Measurements from ENCODE around the gene NSMCE1.

Gene NSMCE1

DNA sequence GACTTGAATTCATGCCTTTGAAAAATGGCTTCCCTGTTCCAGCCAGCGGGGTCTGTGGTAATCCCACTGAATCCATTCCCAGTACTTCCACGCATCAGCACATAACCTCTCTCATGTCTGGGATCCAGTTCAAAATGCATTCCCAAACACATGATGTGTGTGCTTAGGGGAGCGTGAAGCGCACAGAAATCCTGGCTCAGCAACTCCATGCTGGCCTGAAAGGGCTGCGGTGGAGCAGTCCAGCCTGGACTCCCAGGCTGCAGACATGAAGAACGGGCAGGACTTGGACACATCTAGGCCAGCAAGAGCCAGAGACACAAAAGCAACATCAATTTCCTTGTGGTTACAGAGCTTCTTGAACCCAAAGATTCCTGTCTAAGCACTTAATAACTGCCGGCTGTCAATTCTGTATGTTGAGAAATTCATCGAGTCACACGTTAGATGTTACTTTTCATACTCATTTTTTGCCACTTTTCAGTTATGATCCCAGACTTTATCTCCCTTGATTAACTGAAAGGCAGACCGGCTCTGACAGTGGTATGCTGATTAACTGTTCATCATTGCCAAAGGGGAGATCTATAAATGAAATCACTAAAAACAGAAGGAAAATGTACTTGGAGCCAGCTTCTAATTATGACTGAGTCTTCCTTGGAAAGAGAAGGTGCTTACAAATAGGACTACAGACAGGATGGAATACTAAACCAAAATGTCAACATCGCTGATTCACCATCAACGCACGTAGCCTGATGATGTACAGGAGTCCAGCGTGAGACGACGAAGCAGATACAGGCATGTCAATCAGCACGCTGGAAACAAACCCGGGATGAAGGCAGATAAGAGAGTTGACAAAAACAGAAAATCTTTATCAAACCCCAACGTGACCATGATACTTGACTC, 23.0 kb downstream of the NSMCE1 start:
- no peak for DNase-seq (ENCODE audit: low read depth in 1 of 2, low spot score in 1 of 2)

DNA sequence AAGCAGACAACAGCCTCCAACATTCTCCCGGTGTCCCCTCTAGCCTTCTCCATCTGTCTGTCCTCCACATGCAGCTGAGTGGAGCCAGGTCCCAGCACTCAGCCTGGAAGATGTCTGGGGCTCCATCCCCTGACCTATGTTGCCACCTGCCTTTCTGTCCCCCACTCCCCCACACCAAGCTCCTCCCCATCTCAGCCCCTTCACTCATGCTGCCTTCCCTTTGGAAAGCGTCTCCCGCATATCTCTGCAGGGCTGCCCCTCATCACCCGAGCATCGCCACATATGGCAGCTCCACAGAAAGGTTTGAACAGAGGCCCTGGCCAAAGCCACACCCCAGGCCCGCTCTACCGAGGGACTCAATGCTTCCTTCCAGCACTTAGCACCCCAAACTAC, 24.2 kb downstream of the NSMCE1 start:
- DNase-seq (ENCODE audit: low read depth in 1 of 2, low spot score in 1 of 2) = no peak

DNA sequence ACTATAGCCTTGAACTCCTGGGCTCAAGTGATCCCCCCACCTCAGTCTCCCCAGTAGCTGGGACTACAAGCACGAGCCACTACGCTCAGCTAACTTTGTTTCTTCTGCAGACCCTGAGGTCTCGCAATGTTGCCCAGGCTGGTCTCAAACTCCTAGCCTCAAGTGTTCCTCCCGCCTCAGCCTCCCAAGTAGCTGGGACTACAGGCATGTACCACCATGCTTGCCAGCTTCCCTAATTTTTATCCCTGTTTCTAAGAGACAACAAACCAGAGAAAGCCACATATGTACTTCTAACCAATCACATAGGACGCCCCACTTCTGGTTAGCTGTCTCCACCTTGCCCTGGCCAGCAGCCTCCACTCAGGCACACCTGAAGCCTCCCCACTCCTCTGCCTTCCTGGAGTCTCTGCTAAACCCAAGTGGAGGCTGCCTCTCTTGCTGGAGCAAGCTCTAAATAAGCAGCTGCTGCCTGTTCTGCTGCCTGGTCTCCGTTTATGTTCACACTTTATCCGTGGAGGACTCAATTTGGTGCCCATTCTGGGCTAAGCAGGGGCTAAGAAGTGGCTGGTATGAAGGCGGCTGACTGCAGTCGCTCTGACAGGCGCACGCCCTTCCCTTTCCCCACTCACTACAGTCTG, 24.7 kb downstream of the NSMCE1 start:
- no peak for DNase-seq (ENCODE audit: low read depth in 1 of 2, low spot score in 1 of 2)

DNA sequence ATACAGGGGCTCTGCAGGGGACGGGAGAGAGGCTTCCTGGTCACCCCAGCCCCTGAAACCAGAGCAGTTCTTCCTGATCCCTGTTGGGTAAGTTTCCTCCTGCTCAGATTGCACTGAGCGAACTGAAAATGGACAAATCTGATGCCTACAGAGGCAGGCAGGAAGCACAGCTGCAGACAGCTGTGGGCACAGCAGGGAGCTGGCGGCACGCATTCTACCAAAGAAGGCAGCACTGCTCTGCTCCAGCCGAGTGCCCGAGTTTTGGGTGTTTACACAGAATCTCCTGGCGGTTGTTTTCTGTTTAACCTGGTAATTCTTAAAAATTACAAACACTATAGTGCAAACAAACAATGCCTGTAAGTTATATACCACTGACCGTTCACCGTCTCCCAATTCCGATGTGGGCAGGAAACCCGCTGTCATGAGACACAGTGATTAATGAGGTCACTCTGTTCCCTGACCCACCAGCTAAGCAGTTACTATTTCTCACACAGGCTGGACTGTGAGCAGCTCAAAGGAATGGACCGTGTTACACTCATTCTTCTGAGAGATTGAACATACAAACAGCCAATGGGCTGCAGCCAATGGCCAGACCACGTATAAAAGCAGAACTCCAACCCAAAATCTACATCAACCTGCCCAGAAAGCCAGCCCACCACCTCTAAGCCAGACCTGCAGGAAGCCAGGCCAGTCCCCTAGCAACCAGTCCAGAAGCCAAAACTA, 25.5 kb downstream of the NSMCE1 start:
- DNase-seq (ENCODE audit: low read depth in 1 of 2, low spot score in 1 of 2) = no peak

DNA sequence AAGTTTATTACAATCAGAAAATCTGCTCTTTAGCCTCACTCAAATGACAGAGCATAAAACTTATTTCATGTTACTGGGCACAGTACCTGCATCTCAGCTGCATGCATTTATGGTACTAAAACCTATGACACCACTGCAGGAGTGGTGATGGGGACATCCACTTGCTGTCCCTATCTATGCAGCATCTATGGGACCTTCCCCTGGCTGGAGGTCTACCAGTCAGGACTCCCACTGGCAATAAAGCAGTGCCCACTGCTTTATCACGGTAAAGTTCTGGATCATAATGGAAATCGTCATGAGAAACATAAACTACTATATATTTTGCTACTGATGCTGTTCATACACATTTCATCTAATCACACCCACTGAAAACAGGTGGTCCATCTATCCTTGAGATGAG, 26.2 kb downstream of the NSMCE1 start:
- no peak for DNase-seq (ENCODE audit: low read depth in 1 of 2, low spot score in 1 of 2)

DNA sequence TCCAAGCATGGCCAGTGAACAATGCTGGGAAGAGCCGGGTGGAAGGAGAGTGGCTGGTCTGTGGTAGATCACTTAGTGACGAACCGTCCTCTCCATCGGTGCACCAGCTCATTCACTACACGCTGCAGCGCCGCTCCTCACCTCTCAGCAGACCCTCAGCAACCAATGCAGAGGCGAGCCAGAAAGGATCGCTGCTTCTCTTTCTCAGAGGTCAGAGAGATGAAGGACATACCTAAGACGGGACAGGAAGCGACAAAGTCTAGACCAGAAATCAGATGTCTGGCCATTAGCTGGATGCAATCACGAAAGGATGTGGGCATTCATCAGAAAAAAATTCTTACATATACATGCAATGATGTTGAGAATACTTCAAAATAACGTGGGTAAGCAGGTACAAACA, 26.9 kb downstream of the NSMCE1 start:
- no peak for DNase-seq (ENCODE audit: low read depth in 1 of 2, low spot score in 1 of 2)

DNA sequence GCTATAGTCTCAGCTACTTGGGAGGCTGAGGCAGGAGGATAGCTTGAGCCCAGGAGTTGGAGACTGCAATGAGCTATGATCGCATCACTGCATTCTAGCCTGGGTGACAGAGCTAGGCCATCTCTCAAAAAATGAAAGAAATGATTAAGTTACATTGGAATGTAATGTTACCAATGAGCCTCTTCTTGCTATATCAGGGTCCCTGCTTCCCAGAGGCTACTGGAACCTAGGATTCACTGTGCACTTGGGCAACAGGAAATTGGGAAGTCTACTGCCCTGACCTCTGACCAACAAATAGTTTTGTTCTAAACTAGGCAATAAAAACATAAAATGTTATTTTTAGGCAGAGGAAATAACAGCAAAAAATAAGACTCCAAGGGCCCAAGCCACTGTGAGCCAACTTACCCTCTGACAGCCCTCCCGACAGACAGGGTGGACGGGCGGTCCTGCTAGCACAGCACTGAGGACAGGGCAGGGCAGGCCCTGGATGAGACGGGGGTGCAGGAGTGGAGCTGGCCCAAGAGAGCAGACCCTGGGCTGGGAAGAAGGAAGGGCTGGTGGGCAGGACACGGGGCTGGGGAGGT, 27.5 kb downstream of the NSMCE1 start:
- no peak for DNase-seq (ENCODE audit: low read depth in 1 of 2, low spot score in 1 of 2)

DNA sequence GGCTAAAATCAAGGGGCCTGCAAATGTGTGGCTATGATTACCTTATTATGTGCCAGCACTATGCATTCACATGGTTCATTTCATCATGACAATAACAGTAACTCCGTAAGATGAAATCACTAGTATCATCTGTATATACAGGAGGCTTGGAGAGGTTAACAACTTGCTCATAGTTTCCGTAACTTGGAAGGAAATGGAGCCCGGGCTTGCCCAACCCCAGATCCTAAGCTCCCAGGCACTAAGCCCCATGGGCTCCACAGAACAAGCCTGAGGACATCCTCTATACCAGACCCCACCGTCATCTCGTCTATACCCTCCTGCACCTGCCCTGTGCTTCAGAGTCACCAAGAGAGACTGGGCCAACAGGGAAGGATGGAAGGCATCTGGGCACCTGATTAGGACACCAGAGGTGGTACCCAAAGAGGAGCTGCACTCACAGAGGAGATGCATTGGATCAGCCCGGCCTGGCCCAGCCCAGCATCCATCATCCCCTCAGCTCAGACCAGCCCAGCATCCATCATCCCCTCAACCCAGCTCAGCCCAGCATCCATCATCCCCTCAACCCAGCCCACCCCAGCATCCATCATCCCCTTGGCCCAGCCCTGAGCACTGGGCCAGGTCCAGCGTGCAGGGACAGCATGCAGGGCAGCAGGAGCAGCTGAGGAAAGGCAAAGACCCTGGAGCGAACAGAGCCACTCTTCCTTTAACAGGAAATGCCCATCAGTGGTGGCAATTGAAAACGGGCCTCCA, 28.5 kb downstream of the NSMCE1 start:
- DNase-seq (ENCODE audit: low read depth in 1 of 2, low spot score in 1 of 2) = no peak

DNA sequence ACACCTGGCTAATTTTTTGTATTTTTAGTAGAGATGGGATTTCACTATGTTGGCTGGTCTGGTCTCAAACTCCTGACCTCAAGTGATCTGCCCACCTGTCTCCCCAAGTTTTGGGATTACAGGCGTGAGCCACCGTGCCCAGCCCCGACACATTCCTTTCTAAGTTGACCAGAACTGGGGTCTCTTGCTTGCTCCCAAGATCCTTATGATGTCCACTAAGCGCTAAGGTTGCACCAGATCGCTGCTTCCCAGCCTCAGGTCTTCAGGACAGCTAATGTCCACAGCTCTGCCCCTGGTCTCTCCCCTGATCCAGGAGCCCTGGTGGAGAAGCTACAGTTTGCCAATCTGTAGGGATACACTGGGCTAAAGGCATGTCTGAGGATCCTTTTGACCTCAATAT, 29.5 kb downstream of the NSMCE1 start:
- no peak for DNase-seq (ENCODE audit: low read depth in 1 of 2, low spot score in 1 of 2)

DNA sequence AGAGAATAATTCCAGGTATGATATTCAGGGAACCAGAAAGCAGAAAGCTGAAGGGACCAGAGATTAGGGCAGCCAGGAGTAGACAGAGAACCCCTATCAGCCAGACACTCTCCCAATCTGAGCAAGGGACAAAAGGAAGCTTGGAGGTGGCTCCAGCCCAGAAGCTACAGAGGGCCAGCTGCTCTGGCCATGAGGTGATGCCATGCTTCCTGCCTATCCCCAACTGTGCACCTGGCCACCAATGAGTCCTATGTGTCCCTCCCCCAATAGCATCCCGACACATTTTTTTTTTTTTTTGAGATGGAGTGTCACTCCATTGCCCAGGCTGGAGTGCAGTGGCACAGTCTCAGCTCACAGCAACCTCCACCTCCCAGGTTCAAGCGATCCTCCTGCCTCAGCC, 30.0 kb downstream of the NSMCE1 start:
- DNase-seq (ENCODE audit: low read depth in 1 of 2, low spot score in 1 of 2) = no peak

DNA sequence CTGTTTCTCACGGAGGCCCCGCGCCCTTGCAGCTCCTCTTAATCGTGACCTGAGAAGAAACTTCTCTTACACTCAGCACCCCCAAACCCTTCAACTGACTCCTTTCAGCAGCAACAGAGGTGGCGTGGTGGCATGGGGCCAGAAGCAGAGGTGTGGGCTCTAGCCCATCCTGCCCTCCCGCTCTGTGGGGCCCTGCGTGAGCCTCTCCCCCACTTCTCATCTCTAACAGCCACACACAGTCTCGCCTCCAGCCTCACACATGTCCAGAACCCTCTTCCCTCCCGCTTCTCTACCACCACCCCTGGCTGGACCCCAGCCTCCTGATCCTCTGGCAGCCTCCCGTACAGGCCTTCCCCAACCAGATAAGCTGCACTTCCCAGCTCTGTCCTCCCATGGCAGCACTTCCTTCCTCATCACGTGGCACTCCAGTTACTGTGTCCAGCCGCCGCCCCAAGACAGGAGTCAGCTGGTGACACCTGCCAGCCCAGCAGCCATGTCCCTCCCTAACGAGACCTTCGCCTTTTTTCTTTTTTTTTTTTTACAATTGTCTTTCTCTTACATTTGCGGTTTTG, 30.5 kb downstream of the NSMCE1 start:
- DNase-seq (ENCODE audit: low read depth in 1 of 2, low spot score in 1 of 2) = no peak

DNA sequence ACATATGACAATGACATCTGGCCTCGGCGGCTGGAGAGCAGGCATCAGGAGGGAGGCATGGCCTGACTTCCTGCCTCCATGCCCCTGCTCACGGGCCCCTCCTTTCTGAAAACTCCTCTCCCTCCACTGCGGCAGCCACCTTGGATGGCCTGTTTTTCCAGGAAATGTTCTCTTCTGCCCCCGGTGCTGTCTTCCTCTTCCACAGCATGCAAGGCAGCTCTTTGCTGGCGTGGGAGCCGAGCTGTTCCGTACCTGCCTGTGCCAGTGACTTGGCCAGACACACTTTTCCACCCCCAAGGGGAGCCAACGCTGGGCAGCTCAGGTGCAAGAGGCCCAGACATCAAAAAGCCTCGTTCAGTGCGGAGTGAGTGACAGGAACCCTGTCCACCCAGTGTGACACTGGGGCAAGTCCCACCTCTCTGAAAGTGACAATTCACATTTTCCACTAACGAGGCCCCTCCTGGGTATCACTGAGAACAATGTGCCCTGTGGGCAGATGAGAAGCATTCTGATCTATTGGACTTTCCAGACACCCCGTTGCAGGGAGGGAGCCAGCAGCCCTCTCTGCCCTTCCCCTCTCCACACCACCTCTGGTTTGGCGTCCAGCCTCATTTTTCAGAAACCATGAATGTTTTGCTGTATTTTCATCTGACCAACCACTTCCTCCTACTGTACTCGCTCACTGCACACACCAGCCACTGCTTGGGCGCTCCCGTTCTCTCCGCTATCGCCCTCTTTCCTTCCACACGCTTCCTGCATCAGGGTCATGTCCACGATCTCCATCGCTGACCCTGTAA, 31.2 kb downstream of the NSMCE1 start:
- peak in 1 of 2 donors; percentile 67 for DNase-seq (ENCODE audit: low read depth in 1 of 2, low spot score in 1 of 2)

DNA sequence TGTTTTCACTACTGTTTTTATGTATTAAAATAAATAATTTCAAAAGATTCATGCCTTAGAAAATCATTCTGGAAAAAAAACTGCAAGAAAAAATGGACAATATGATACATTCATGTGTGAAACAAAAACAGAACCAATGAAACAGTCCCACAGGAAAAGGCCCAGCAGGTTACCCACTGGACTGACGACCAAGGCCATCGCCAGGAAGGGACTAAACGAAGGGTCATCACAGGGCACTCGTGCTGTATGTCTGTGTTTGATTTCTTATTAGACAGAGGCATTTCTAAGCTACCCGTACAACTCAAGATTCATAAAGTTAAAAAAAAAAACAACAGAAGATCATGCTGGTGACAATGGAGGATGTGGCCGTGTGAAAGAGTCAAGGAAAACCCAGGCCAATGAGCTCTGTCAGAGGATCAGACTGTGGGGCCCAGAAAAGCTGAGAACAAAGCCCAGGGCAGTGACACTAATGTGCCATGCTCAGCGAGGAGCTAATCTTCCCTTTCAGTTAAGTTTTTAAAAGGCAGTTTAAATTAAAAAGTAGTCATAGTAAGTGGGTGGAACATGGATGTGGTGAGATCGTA, 31.8 kb downstream of the NSMCE1 start:
- no peak for DNase-seq (ENCODE audit: low read depth in 1 of 2, low spot score in 1 of 2)

DNA sequence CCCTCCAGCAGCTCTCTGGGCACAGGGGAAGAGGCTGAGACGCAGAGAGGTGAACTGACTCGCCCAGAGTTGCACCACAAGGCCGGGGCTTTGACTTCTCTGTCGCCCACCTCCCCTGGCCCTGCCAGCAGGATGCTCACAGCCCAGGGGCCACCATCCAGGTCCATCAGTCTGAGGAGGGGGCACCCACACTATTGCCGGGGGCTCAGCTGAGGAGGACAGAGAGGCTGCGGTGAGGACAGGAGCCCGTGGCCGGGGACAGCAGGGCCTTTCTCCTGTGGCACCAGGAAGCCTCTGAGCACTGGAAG, 32.7 kb downstream of the NSMCE1 start:
- no peak for DNase-seq (ENCODE audit: low read depth in 1 of 2, low spot score in 1 of 2)

DNA sequence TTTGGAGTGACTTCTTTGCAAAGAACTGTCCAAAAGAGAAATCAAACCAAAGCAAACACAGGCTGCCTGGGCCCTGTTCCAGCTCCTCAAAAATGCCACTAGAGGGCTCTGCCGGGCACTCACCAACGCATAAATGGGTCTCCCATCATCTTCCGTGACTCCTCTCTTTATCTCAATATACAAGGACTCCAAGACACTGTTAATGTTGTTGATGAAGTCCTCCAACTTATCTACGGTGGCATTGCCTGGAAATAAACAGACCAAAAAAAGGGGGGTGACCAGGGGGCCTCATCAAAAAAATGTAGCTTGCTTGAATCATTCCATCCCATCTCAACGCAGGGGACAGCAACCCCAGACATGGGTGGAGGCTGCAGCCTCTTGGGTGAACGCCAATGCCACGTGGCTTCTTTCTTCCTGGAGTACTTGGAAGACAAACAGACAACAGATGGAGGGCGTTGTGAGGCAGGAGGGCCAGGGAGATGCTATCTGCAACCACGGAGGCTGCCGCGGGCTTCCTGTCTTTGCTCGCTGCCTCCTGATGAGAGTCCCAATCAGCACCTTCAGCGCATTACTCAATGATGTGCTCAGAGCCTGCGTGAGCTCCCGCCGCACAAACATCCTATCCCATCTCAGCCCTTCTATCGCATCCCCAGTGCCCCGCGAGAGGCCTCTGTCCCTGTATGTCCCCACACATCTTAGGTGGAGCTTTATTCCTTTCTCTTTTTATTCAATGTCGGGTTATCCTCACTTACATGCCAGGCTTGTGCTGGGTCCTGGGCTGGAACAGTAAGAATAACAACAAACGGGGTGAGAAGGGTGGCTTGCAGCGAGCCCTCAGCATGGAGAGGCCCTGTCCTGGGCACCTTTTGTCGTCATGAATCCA, 33.3 kb downstream of the NSMCE1 start:
- DNase-seq (ENCODE audit: low read depth in 1 of 2, low spot score in 1 of 2) = peak; percentile 74 to 83

DNA sequence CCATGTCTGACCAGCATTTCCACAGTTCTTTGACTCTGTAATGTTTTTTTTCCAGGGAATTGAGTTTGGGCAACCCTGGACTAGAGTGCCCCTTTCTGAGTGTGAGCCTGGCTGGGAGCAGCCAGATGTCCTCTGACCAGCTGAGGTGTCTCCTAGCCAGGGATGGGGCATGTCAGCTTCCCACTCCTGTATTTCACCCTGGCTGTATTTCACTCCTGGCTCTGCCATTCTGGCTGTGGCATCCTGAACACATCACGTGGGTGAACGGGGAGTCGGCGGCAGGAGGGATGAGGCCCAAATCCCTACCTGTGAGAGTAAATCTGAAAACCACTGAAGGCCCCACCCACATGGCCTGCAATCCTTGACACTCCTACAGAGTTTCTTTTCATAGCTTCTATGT, 34.0 kb downstream of the NSMCE1 start:
- DNase-seq (ENCODE audit: low read depth in 1 of 2, low spot score in 1 of 2) = no peak

DNA sequence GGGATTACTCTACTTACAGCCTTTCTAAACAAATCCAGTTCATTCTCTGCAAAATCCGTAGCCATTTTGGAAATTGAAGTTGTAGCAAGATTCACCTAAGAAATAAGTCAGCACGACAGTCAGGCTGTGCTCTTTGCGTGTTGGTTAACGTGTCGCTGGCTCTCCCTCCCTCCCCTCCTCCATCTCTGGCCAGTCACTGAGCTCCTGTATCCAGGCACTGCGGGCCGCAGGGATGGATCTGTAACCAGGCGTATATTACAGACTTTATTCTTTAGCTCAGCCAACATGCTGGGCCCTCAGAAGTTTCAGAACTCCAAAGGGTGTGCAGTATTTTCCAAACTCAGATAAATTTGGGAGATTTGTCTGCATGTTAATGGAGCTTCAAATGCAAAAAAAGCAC, 34.4 kb downstream of the NSMCE1 start:
- DNase-seq (ENCODE audit: low read depth in 1 of 2, low spot score in 1 of 2) = no peak

DNA sequence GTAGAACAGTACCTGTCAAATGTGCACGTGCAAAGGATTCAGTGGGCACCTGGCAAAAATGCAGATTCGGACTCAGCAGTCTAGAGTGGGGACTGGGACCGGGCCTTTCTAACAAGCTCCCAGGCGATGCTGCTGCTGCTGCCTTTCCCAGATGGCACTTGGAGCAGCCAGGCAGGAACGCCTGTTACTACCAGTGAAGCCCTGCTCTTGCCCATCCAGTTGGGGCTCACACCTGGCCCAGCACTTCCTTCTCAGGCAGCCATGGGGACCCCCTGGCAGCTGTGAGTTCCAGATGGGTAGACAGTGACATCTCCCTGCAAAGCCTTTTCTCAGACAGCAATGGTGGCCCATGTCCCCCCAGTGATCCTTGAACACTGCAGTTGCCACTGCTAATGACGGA, 34.8 kb downstream of the NSMCE1 start:
- DNase-seq (ENCODE audit: low read depth in 1 of 2, low spot score in 1 of 2) = no peak

All from activated T-helper 1 cell treated with anti-CD3 and anti-CD28 coated beads, Interleukin-2, amount 50 U/mL, for 16 hours (primary cell).